Measurements from ENCODE around the gene NPDC1. TPM values are rescaled to one million over a fixed set of nuclear protein-coding genes. Genes with fewer than 3 reads are reported as not detected.
A peak's percentile ranks its signal among the peaks of the same experiment; 100 is the strongest.

Gene NPDC1
- total RNA-seq, 1 donor from 2014 or later, result 61.1 TPM

DNA sequence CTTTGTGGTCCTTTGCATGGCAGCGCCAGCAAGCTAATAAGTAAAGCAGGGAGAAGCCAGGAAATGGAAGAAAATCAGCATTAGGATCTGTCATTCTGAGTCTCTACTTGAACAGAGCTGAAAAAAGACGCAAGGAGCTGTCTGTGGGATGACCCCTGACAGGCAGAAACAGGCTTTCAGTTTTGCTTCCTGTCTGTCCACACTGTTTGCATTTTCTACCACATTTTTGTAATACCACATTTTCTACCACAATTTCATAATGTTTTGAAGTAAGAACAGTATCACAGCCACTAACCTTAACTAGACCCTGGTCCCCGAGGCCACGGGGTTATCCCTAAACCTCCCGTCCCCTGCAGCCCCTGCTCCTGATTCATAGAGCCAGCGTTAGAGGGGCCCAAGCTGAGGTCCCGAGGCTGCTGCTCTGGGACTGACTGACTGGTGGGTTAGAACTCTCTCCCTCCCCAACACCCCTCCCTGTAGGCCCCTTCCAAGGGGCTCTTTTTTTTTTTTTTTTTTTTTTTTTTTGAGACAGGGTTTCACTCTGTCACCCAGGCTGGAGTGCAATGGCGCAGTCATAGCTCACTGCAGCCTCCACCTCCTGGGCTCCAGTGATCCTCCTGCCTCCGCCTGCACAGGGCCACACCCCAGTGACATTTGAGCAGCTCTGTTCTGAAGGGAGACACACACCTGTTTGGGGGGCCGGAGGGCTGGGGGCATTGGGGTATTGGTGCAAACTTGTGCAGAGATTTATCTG is 45.6 kb downstream of the NPDC1 start:
- DNase-seq (ENCODE audit: low read depth, low spot score), result no peak
- Mint-ChIP-seq H3K27ac (ENCODE audit: unreplicated experiment) (no peak overlapping the region), H3K27me3 (ENCODE audit: low read depth) (peaks cover 11% of the 10 kb centered on the region), H3K9me3 (no peaks in the 10 kb centered on the region), H3K4me3 (peak overlapping the region; percentile 57), H3K4me1 (peaks cover 8% of the 10 kb centered on the region), H3K36me3 (ENCODE audit: low read depth) (no peaks in the 10 kb centered on the region)
- TF ChIP-seq, protein P1, sequence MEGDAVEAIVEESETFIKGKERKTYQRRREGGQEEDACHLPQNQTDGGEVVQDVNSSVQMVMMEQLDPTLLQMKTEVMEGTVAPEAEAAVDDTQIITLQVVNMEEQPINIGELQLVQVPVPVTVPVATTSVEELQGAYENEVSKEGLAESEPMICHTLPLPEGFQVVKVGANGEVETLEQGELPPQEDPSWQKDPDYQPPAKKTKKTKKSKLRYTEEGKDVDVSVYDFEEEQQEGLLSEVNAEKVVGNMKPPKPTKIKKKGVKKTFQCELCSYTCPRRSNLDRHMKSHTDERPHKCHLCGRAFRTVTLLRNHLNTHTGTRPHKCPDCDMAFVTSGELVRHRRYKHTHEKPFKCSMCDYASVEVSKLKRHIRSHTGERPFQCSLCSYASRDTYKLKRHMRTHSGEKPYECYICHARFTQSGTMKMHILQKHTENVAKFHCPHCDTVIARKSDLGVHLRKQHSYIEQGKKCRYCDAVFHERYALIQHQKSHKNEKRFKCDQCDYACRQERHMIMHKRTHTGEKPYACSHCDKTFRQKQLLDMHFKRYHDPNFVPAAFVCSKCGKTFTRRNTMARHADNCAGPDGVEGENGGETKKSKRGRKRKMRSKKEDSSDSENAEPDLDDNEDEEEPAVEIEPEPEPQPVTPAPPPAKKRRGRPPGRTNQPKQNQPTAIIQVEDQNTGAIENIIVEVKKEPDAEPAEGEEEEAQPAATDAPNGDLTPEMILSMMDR (conservative IDR thresholded peaks at IDR 0.05), result no peak

- Mint-ChIP-seq H3K36me3 (ENCODE audit: low read depth) (no peaks in the 10 kb centered on the region), H3K4me3 (peak overlapping the region; percentile 69), H3K9me3 (no peaks in the 10 kb centered on the region), H3K4me1 (peaks cover 8% of the 10 kb centered on the region), H3K27me3 (ENCODE audit: low read depth) (peaks cover 11% of the 10 kb centered on the region), H3K27ac (ENCODE audit: unreplicated experiment) (no peak overlapping the region)
- DNase-seq (ENCODE audit: low read depth, low spot score), result no peak
- TF ChIP-seq, protein P1 (conservative IDR thresholded peaks at IDR 0.05), result no peak
Observed at GRCh38 chr9:136997830-136998234, 48.1 kb downstream of the NPDC1 start.

DNA sequence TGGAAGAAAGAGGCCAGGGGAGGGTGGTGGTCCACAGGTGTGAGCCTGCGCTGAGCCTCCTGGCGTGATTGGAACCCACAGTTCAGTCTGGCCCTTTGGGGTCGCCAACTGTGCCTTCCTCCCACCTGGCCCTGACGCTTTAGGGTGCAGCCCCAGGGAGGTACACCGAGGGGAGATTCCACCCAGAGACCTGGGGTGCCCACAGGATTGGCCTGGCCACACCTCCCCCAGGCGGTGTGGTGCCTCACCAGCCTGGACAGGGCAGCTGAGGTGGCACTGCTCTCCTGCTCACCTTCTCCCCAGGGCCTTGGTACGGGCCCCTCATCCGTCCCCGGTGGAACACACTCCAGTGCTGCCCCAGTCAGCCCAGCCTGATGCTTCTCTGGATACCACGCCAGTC is 48.6 kb downstream of the NPDC1 start:
- H3K9me3 Mint-ChIP-seq, result no peaks in the 10 kb centered on the region
- H3K27me3 Mint-ChIP-seq (ENCODE audit: low read depth), result peaks cover 11% of the 10 kb centered on the region
- H3K27ac Mint-ChIP-seq (ENCODE audit: unreplicated experiment), result no peak overlapping the region
- H3K4me1 Mint-ChIP-seq, result peaks cover 8% of the 10 kb centered on the region
- no peaks in the 10 kb centered on the region for H3K36me3 Mint-ChIP-seq (ENCODE audit: low read depth)
- no peak for DNase-seq (ENCODE audit: low read depth, low spot score)
- H3K4me3 Mint-ChIP-seq, result peak overlapping the region; percentile 69
- TF ChIP-seq, protein P1 (conservative IDR thresholded peaks at IDR 0.05), result no peak

DNA sequence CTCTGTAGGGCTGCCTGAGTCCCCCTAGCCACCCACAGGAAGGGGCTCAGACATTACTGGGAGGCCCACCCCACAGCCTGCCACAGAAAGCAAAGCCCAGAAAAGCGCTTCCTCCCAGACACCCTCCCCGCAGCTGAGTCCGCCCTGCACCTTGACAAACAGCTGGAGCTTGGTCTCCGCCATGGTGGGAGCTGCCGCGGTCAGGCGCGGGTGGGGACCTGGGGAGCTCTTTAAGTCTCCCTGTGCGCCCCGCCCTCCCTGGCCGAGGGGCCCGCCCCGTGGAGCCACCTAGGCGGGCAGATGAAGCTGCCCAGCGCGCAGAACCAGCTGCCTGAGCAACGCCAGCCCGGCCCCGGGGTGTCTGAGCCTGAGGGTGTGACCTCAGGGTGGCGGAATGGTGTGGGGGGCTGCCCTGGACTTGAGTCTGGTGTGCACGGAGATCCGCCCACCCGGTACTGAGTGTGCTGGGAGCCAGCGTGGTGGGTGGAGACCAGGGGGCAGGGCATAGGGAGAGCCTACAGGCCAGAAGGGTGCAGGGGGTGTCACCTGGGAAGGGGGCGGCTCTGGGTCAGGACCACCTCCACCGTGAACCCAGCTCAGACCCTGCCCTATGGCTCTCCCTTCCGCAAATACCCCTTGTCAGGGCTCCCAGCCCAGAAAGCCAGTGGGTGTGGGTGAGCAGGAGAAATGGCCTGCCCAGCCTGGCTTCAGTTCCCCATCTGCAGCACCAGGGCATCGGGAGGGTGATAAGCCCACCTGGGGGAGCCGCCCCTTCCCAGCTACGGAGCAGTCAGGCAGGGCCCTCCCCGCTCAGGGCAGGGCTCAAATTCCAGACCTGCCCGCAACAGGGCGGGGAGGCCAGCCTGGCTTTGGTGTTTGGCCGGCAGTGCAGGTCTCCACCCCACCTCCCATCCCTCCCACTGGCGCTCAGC is 49.4 kb downstream of the NPDC1 start, which contains the start of gene CLIC3:
CLIC3 (minus strand) TSS at position 208 of the 932 bp plus-strand sequence; CDS start at position 183, 25 bp downstream.
- Mint-ChIP-seq H3K27me3 (ENCODE audit: low read depth) (peaks cover 11% of the 10 kb centered on the region), H3K4me1 (peaks cover 8% of the 10 kb centered on the region), H3K9me3 (no peaks in the 10 kb centered on the region), H3K4me3 (no peak within 1 kb of the TSS), H3K36me3 (ENCODE audit: low read depth) (no peaks in the 10 kb centered on the region), H3K27ac (ENCODE audit: unreplicated experiment) (no peak within 1 kb of the TSS)
- TF ChIP-seq, protein P1 (conservative IDR thresholded peaks at IDR 0.05), result no peak
- DNase-seq (ENCODE audit: low read depth, low spot score), result no peak

DNA sequence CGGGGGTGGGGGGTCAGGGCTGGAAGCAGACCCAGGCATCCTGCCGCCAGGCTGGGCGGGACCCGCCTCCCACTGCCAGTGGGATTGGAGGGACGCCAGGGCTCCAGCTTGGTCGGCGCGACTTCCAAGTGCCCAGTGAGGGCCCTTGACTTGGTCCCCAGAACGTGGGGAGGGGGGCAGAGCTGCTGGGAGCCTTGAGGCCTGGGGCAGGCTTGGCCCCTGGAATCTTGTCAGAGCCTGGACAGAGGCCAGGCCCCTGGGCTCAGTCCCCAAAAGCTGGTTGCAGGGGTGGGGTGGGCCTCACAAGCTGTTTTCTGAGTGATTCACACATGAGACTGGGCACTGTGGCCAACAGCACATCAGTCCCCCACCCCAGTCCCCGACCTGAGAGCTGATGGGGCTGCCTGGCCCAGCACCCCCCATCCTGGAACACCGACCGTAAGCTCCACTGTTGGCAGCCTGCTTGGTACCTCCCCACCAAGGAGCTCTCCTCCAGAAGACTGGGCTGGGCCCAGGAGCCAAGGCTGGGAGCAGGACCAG is 50.1 kb downstream of the NPDC1 start:
- TF ChIP-seq, protein P1 (conservative IDR thresholded peaks at IDR 0.05), result no peak
- Mint-ChIP-seq H3K4me3 (no peak overlapping the region), H3K27me3 (ENCODE audit: low read depth) (peaks cover 11% of the 10 kb centered on the region), H3K4me1 (peaks cover 8% of the 10 kb centered on the region), H3K9me3 (no peaks in the 10 kb centered on the region), H3K27ac (ENCODE audit: unreplicated experiment) (no peak overlapping the region), H3K36me3 (ENCODE audit: low read depth) (no peaks in the 10 kb centered on the region)
- no peak for DNase-seq (ENCODE audit: low read depth, low spot score)

Measured in neural crest cell (in vitro differentiated cells).